HL-60 (cell line): ENCODE data around the gene PTPRN2.

Experiments
- DNase-seq, 2 experiments: peaks; one replicate each; pipeline ENCODE4 v3.0.0-alpha.2; 2010 to 2020; ENCODE audit warnings: low read depth in 1 of 2, low spot score in 1 of 2
- H3K27ac ChIP-seq: fragments of 250-450 bp; sonication (Bioruptor Pico); replicated peaks from 2 replicates; pipeline ENCODE4 v1.5.1; 2020; ENCODE audit warnings: mild to moderate bottlenecking, moderate library complexity
- H3K27me3 ChIP-seq: fragments of 250-450 bp; sonication (Bioruptor Pico); 2 replicates; pipeline ENCODE4 v1.5.1; 2021; ENCODE audit warnings: mild to moderate bottlenecking, moderate library complexity; ENCODE audit not compliant: insufficient read depth, poor library complexity, severe bottlenecking
- H3K4me3 ChIP-seq: replicated peaks from 2 replicates; pipeline ENCODE4 v1.5.1; 2011; ENCODE audit warnings: mild to moderate bottlenecking, control low read depth, low read length; ENCODE audit not compliant: insufficient read depth
- GABPA ChIP-seq: IDR thresholded peaks from 2 replicates; pipeline ENCODE4 v1.6.1; 2012; ENCODE audit warnings: low read depth
- POLR2AphosphoS5 ChIP-seq: IDR thresholded peaks from 2 replicates; pipeline ENCODE4 v1.6.1; 2012; ENCODE audit warnings: low read depth
- SPI1 ChIP-seq: IDR thresholded peaks from 2 replicates; pipeline ENCODE4 v1.6.1; 2012; ENCODE audit warnings: low read depth, mild to moderate bottlenecking, borderline replicate concordance
- TF ChIP-seq, protein P1 (sequence below): IDR thresholded peaks from one replicate; pipeline ENCODE4 v1.5.1; 2011; ENCODE audit warnings: low read length, control low read depth, inconsistent platforms; ENCODE audit not compliant: insufficient read depth
- TF ChIP-seq, protein P2 (sequence below): IDR thresholded peaks from 2 replicates; pipeline ENCODE4 v1.6.1; 2012; ENCODE audit warnings: low read depth; ENCODE audit not compliant: insufficient replicate concordance

The PTPRN2 gene

DNA sequence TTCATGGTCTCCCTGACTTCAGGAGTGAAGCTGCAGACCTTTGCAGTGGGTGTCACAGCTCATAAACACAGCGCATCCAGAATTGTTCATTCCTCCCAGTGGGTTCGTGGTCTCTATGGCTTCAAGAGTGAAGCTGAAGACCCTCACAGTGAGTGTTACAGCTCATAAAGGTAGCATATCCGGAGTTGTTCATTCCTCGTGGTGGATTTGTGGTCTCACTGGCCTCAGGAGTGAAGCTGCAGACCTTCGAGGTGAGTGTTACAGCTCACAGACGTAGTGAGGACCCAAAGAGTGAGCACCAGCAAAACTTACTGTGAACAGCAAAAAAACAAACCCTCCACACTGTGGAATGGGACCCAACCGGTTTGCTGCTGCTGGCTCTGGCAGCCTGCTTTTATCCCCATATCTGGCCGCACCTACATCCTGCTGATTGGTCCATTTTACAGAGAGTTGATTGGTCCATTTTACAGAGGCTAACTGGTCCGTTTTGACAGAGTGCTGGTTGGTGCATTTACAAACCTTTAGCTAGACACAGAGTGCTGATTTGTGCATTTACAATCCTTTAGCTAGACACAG, 308.8 kb downstream of the PTPRN2 start:
- no peak overlapping the region for H3K4me3 ChIP-seq
- H3K27me3 ChIP-seq, result no peaks in the 10 kb centered on the region
- TF ChIP-seq, protein P1, sequence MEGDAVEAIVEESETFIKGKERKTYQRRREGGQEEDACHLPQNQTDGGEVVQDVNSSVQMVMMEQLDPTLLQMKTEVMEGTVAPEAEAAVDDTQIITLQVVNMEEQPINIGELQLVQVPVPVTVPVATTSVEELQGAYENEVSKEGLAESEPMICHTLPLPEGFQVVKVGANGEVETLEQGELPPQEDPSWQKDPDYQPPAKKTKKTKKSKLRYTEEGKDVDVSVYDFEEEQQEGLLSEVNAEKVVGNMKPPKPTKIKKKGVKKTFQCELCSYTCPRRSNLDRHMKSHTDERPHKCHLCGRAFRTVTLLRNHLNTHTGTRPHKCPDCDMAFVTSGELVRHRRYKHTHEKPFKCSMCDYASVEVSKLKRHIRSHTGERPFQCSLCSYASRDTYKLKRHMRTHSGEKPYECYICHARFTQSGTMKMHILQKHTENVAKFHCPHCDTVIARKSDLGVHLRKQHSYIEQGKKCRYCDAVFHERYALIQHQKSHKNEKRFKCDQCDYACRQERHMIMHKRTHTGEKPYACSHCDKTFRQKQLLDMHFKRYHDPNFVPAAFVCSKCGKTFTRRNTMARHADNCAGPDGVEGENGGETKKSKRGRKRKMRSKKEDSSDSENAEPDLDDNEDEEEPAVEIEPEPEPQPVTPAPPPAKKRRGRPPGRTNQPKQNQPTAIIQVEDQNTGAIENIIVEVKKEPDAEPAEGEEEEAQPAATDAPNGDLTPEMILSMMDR, result no peak
- no peak for TF ChIP-seq GABPA
- no peak for TF ChIP-seq POLR2AphosphoS5
- TF ChIP-seq, protein P2, sequence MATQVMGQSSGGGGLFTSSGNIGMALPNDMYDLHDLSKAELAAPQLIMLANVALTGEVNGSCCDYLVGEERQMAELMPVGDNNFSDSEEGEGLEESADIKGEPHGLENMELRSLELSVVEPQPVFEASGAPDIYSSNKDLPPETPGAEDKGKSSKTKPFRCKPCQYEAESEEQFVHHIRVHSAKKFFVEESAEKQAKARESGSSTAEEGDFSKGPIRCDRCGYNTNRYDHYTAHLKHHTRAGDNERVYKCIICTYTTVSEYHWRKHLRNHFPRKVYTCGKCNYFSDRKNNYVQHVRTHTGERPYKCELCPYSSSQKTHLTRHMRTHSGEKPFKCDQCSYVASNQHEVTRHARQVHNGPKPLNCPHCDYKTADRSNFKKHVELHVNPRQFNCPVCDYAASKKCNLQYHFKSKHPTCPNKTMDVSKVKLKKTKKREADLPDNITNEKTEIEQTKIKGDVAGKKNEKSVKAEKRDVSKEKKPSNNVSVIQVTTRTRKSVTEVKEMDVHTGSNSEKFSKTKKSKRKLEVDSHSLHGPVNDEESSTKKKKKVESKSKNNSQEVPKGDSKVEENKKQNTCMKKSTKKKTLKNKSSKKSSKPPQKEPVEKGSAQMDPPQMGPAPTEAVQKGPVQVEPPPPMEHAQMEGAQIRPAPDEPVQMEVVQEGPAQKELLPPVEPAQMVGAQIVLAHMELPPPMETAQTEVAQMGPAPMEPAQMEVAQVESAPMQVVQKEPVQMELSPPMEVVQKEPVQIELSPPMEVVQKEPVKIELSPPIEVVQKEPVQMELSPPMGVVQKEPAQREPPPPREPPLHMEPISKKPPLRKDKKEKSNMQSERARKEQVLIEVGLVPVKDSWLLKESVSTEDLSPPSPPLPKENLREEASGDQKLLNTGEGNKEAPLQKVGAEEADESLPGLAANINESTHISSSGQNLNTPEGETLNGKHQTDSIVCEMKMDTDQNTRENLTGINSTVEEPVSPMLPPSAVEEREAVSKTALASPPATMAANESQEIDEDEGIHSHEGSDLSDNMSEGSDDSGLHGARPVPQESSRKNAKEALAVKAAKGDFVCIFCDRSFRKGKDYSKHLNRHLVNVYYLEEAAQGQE, result no peak
- no peak for TF ChIP-seq SPI1
- DNase-seq, result no peak
- no peak overlapping the region for H3K27ac ChIP-seq

DNA sequence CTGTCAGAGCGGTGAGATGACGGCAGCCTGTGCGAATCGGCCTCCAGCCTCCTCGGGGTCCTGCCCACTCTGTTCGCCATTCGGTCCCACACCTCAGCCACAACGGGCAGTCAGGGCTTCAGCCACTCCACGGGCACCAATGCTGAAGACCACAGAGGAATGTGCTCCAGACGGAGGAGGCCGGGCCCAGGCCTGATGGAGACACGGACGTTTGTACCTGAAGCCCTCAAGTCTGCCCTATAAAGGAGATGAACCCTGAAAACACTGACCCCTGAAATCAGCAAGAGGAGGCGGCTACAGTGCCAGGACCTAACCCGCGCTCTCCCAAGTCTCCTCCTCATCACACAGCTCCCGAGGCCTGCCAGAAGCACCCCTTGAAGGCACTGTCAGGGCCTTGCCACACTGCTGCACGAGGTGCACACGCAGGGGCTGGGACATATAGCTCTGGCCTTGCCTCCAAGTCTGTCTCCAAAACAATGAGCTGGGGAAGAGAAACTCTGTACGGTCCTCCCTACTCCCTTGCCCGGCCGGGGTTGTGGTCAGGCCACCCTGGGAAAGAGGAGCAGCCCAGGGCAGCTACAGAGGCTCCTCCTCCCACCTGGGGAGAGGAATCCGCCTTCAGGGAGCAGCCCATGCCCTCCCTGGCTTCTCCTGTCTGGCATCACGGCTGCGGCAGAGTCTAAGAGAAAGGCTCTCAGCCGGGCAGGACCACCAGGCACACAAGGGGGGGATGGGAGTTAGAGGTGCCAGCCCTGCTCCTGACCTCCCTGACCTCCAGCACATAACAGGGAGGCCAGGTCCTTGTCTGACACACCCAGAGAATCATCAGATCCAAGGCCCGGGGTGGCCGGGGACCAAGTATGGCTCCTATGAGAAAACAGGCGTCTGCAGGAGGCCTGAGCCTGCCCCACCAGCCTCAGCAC, 310.1 kb downstream of the PTPRN2 start:
- Histone ChIP-seq H3K27me3 (no peaks in the 10 kb centered on the region), H3K4me3 (no peak overlapping the region), H3K27ac (no peak overlapping the region)
- TF ChIP-seq, protein P2, result no peak
- no peak for TF ChIP-seq POLR2AphosphoS5
- no peak for TF ChIP-seq SPI1
- TF ChIP-seq GABPA, result no peak
- DNase-seq, result no peak

DNA sequence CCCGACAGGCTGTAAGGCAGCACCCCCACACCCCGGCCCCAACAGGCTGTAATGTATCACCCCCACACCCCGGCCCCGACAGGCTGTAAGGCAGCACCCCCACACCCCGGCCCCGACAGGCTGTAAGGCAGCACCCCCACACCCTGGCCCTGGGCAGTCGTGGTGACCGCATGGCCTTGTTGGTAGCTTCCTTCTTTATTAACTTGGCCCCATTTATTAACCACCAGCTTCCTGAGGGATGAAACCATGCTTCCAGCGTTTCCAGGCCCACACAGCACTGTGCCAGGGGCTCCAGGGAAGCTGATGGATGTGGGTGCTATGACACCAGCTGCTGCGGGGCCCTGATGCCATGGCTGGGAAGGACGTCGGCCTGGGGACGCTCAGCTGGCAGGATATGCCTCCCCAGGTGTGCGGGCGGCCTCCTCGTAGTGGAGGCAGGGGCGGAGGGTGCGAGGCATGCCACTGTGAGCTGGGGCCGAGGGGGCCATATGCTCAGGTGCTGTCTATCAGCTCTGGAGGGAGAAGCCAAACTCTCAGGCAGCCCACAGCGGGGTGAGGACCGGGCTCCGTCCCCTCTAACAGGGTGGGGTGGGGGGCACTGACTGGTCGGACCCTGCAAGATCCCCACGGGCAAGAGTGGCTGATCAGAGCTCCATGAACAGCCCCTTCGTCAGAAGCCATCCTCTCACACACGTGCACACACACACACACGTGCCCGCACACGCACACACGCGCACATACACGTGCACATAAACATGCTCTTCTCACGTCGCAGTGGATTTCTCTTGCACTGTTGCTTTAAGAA, 311.0 kb downstream of the PTPRN2 start:
- Histone ChIP-seq H3K27ac (no peak overlapping the region), H3K27me3 (no peaks in the 10 kb centered on the region), H3K4me3 (no peak overlapping the region)
- no peak for TF ChIP-seq SPI1
- TF ChIP-seq, protein P2, result no peak
- TF ChIP-seq, protein P1, result no peak
- no peak for TF ChIP-seq POLR2AphosphoS5
- TF ChIP-seq GABPA, result no peak
- no peak for DNase-seq
